Naive thymus-derived CD8-positive, alpha-beta T cell (primary cell): ENCODE data around the gene HRK. TPM values are rescaled to one million over a fixed set of nuclear protein-coding genes. Genes with fewer than 3 reads are reported as not detected.

Experiments used
- ATAC-seq, 2 donors: fragments of 150-1000 bp; cut with Tn5 transposase in 1 of 2; sonication (Bioruptor Pico), chemical (Tn5 transposase) in 1 of 2; 1 replicate in 1 of 2; 2 replicates in 1 of 2; pipeline ENCODE4 v1.10.0; 2021; ENCODE audit warnings: mild to moderate bottlenecking in 2 of 2, moderate library complexity in 2 of 2
- POLR2A ChIA-PET: fragments of 350-600 bp; sonication (Branson Sonifier 250); formaldehyde crosslinking; loops from one replicate; lab custom pipeline; 2021; ENCODE audit warnings: antibody characterized with exemption; lab: Charles Lee
- DNase-seq, 10 donors: peaks; one replicate each; pipeline versions ENCODE4 v3.0.0 to v3.0.0-alpha.2; 2020 to 2022
- H3K27ac Mint-ChIP-seq, 10 donors: one replicate each; pipeline ENCODE4 v1.8.0; 2020 to 2022; ENCODE audit warnings: mild to moderate bottlenecking in 10 of 10, mixed read lengths in 10 of 10, moderate library complexity in 4 of 10, inconsistent platforms in 1 of 10
- H3K27me3 Mint-ChIP-seq, 5 donors: one replicate each; pipeline ENCODE4 v1.8.0; 2021 to 2022; ENCODE audit warnings: mixed read lengths in 5 of 5
- H3K36me3 Mint-ChIP-seq, 3 donors: one replicate each; pipeline ENCODE4 v1.8.0; 2020 to 2022; ENCODE audit warnings: mixed read lengths in 3 of 3, mild to moderate bottlenecking in 2 of 3, inconsistent platforms in 1 of 3
- H3K4me1 Mint-ChIP-seq, 4 donors: one replicate each; pipeline ENCODE4 v1.8.0; 2021 to 2022; ENCODE audit warnings: mixed read lengths in 4 of 4
- H3K4me3 Mint-ChIP-seq, 10 donors: one replicate each; pipeline ENCODE4 v1.8.0; 2020 to 2022; ENCODE audit warnings: mild to moderate bottlenecking in 10 of 10, mixed read lengths in 10 of 10, moderate library complexity in 6 of 10, inconsistent platforms in 1 of 10
- H3K9me3 Mint-ChIP-seq, 9 donors: one replicate each; pipeline ENCODE4 v1.8.0; 2020 to 2022; ENCODE audit warnings: mixed read lengths in 9 of 9, mild to moderate bottlenecking in 3 of 9, inconsistent platforms in 1 of 9, moderate library complexity in 1 of 9
- polyA plus RNA-seq, 3 donors: library from polyadenylated mRNA; unstranded; fragments of 300-500 nt; fragmentation: Illumina TruSeq; gene quantifications; one replicate each; pipeline ENCODE4 v1.2.3, GENCODE V29; 2021
- total RNA-seq, 8 experiments: library from RNA in 2 of 8; stranded (reverse) in 2 of 8; gene quantifications; one replicate each; pipeline ENCODE4 v1.2.3 and lab custom pipeline; 2021 to 2026

HRK gene
- total and polyA plus RNA-seq, 5 experiments from 2014 or later = 0.13 to 0.30 TPM; not detected in 3

DNA sequence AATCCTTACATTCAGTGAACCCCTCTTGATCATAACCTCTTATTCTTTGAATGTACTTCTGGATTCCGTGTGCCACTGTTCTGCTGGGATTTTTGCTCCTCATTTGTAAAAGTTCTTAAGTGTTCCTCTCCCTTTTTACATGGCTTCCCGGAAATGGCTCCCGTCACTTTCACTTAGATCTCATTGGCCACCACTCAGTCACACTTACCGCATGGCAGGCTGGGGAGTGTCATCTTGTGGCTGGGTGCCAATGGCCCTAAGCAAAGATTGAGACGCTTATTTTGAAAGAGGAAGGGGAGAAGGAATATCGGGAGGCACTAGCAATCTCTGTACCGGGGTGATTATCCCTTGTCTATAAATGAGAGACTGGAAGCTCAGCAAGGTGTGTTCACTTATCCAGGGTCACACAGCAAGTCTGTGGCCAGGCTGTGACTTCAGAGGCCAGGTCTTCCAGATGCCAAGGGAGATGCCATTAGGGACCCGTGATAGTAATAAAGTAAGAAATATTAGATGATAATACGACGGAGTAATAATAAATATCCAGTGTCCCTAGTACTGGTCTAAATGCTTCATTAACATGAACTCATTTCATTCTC lies 74.3 kb downstream of the HRK start:
- POLR2A ChIA-PET = interaction anchor here (1.1 kb wide), 1 partner anchor 69 kb away, joined by 3 read pairs; the partner anchor contains the start of genes RNFT2 and SPRING1
- no peak overlapping the region for H3K27ac Mint-ChIP-seq

More for the DNA sequence above, 74.3 kb downstream of the HRK start:
- no peak for ATAC-seq
- Mint-ChIP-seq H3K4me3 (no peak overlapping the region), H3K36me3 (peaks cover 0 to 2% (median 0%) of the 10 kb centered on the region in 3 donors), H3K27me3 (no peaks in the 10 kb centered on the region), H3K9me3 (no peaks in the 10 kb centered on the region), H3K4me1 (peaks cover 0 to 20% (median 1%) of the 10 kb centered on the region in 4 donors)
- DNase-seq = no peak

Other genes starting within 250 kb of the HRK start
- 10 to 100 TPM; 23.6 to 24.2 TPM for gene SPRING1, start 143.4 kb downstream of the HRK start, total RNA-seq
- 10 to 100 TPM; 14.6 to 18.9 (median 16.3) TPM for gene SPRING1, start 143.4 kb downstream of the HRK start, polyA plus RNA-seq
- 1 to 10 TPM; 6.8 to 7.2 TPM for gene RNFT2, start 143.1 kb downstream of the HRK start, total RNA-seq
- gene RNFT2, start 143.1 kb downstream of the HRK start, polyA plus RNA-seq = 1 to 10 TPM; 1.9 to 2.4 (median 2.4) TPM
- gene FBXW8, start 29.5 kb upstream of the HRK start, total RNA-seq = 10 to 100 TPM; 17.0 to 18.3 TPM
- 1 to 10 TPM; 5.3 to 9.0 (median 6.4) TPM for gene FBXW8, start 29.5 kb upstream of the HRK start, polyA plus RNA-seq
- not detected for gene TESC, start 218.0 kb upstream of the HRK start, total RNA-seq
- gene TESC, start 218.0 kb upstream of the HRK start, polyA plus RNA-seq = 1 to 10 TPM; 3.2 to 9.9 (median 3.2) TPM